Measurements from ENCODE around the gene USP21. TPM values are rescaled to one million over a fixed set of nuclear protein-coding genes. Genes with fewer than 3 reads are reported as not detected.

The USP21 gene
- total and polyA plus RNA-seq, 3 donors from 2014 or later: 45.6 to 51.2 (median 49.5) TPM

DNA sequence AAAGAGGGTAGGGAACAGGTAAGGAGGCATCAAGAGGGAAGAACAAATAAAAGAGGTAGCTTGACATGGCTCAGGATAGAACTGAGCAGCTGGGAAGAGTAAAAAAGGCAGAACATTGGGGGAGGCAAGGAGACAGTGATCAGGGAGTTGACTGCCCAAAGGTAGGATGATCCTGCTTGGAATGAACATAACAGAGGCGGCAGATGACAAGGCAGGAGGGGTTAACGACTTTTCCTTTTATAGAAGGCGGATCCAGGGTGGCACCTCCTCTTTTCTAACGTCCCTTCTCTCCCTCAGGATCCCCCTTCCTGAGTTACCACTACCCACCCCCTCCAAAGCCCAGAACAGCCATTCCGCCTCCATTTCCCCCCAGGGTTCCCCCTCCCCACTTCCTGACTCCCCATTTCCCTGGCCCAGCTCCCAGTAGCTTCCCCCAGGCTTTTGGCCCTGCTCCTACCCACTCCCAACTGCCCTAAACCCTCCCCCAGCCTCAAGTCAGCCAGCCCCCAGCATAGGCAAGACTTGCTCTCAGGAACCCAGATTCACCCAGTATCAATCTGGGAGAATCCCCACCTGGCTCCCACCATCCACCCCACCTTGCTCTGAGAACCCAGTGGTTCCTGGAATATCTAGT, 40.3 kb downstream of the USP21 start:
- no peaks in the 10 kb centered on the region for H3K9me3 ChIP-seq
- no peaks in the 10 kb centered on the region for H3K36me3 ChIP-seq (ENCODE audit: low read depth, missing control alignments)
- WGBS, 2 donors: 56 to 61% methylated on average over 5 of the region's 5 CpGs
- peak overlapping the region; percentile 99 to 100 for H3K27ac ChIP-seq
- TF ChIP-seq CTCF (IDR thresholded peaks at IDR 0.05) (no peak), POLR2A (IDR thresholded peaks at IDR 0.05) (no peak)
- no peak for DNase-seq
- no peaks in the 10 kb centered on the region for H3K27me3 ChIP-seq
- intact Hi-C loops (cut with DNase I; ENCODE audit: low total_unique reads): no loop called here
- H3K4me1 ChIP-seq: peaks cover 63% of the 10 kb centered on the region
- no peak overlapping the region for H3K4me3 ChIP-seq

- WGBS, 2 donors: 51 to 53% methylated on average over 5 of the region's 5 CpGs
- H3K4me1 ChIP-seq: peaks cover 63% of the 10 kb centered on the region
- peak overlapping the region; percentile 99 to 100 for H3K27ac ChIP-seq
- TF ChIP-seq CTCF (IDR thresholded peaks at IDR 0.05): no peak
- TF ChIP-seq POLR2A (IDR thresholded peaks at IDR 0.05): no peak
- no peaks in the 10 kb centered on the region for H3K36me3 ChIP-seq (ENCODE audit: low read depth, missing control alignments)
- H3K4me3 ChIP-seq: no peak overlapping the region
- no peak for DNase-seq
- intact Hi-C loops (cut with DNase I; ENCODE audit: low total_unique reads): no loop called here
- no peaks in the 10 kb centered on the region for H3K9me3 ChIP-seq
- no peaks in the 10 kb centered on the region for H3K27me3 ChIP-seq
These were observed 41.2 kb downstream of the USP21 start for GRCh38 chr1:161200421-161200991.

DNA sequence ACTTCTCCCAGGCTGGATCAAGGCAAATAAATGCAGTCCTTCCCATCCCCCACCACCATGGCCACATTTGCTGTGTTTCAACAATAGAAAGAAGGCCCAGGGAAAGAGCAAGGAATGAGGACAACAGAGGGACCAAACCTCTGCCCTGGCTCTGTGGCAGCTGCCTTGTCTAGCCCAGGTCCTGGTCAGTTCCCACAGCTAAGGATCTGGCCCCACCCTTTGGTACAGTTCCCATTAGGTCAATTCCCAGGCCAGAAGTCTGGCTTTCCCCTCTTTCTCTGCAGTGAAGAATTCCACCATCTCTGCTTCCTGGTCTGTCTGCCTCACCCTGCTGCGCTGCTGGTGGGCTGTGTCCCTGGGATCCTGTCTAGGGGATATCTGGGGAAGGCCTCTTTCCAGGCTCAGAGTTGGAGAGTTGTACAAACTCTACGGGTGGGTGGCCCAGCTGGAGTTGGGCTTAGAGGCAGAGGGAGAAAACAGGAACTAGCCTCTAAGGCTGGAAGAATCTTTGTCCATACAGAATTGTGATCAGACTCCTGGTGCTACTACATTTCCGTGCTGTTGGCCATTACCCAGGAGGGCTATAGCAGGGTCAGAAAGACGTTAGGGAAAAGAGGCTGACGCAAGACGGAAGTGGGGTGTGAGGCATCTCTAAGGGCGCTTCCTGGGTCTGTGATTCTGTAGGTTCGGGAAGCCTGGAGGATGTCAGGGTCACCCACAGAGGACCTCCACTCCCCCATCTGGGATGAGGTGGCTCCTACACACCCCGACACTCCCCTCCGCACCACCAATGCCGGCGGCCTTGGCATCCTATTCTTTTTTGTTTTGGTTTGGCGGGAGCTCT, 41.9 kb downstream of the USP21 start:
- intact Hi-C loops (cut with DNase I; ENCODE audit: low total_unique reads): no loop called here
- H3K4me1 ChIP-seq: peaks cover 63% of the 10 kb centered on the region
- peak overlapping the region; percentile 72 to 84 for H3K4me3 ChIP-seq
- DNase-seq: peak; percentile 74
- peak overlapping the region; percentile 99 to 100 for H3K27ac ChIP-seq
- 3 to 10% methylated on average over 12 to 13 of the region's 13 CpGs for WGBS, 2 donors
- no peaks in the 10 kb centered on the region for H3K9me3 ChIP-seq
- H3K27me3 ChIP-seq: no peaks in the 10 kb centered on the region
- H3K36me3 ChIP-seq (ENCODE audit: low read depth, missing control alignments): no peaks in the 10 kb centered on the region
- TF ChIP-seq POLR2A (IDR thresholded peaks at IDR 0.05) (no peak), CTCF (IDR thresholded peaks at IDR 0.05) (no peak)

DNA sequence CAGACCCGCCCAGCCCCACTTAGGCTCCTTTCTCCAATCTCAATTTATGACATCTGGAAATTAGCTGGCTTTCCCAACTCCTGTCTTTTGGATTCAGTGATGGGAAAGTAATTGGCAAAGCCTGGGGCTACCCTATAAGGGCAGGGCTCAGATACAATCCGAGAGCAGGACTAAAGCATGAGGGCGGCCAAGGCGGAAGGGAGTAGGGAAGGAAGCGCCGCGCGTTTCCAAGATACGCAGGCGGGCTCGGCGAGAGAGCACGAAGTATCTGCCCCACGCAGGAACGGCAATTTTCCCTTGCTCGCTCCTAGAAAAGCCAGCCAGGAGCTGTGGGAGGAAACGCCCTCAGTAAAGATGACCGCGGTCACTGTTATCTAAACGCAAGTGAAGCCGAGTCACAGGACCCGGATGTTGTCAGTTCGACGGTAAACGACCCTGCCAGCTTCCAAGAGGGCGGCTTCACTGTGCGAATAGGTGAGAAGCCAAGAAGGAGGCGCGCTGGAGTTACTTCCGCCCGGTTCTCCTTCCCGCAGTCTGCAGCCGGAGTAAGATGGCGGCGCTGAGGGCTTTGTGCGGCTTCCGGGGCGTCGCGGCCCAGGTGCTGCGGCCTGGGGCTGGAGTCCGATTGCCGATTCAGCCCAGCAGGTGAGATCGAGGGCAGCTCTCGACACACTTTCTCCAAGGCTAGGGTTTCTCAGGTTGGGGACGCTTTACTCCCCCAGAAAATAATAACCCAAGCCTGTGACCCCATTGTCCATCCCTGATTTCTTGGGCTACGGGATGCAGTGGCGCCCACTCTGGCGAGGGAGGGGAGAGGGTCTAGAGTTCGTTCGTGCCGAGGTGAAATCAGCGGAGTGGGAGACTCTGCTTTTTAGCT, 42.8 kb downstream of the USP21 start, which contains the start of gene NDUFS2:
NDUFS2 (plus strand) TSS at position 532 of the 877 bp plus-strand sequence; CDS start at position 551, 19 bp downstream.
- DNase-seq: peak; percentile 100
- H3K36me3 ChIP-seq (ENCODE audit: low read depth, missing control alignments): no peaks in the 10 kb centered on the region
- intact Hi-C loops (cut with DNase I; ENCODE audit: low total_unique reads): no loop called here
- peaks cover 55% of the 10 kb centered on the region for H3K4me1 ChIP-seq
- WGBS, 2 donors: 0 to 1% methylated on average over 23 to 52 of the region's 53 CpGs
- H3K4me3 ChIP-seq: peak within 1 kb of the TSS; percentile 72 to 84
- H3K27me3 ChIP-seq: no peaks in the 10 kb centered on the region
- no peaks in the 10 kb centered on the region for H3K9me3 ChIP-seq
- TF ChIP-seq POLR2A (IDR thresholded peaks at IDR 0.05) (no peak), CTCF (IDR thresholded peaks at IDR 0.05) (peak in 1 of 3 experiments; percentile 14)
- H3K27ac ChIP-seq: peak within 1 kb of the TSS; percentile 99 to 100
